Thymus (tissue), 11 donors: Measurements from ENCODE around the gene SAMD9. TPM values are rescaled to one million over a fixed set of nuclear protein-coding genes. Genes with fewer than 3 reads are reported as not detected.
"Not testable (repeated sequence)": the region's sequence is repeated elsewhere in the genome, so short reads cannot be mapped to it uniquely, and the experiment has no call there.

Source experiments
- DNase-seq, 9 donors: peaks; one replicate each; pipeline ENCODE4 v3.0.0-alpha.2; 2013; ENCODE audit warnings: low spot score in 9 of 9, low read depth in 6 of 9, missing footprints in 1 of 9
- H3K27ac ChIP-seq, 2 donors: one replicate each; pipeline ENCODE4 v1.5.1; 2013; ENCODE audit warnings: control low read depth in 1 of 2, low read depth in 1 of 2, low read length in 1 of 2, mild to moderate bottlenecking in 1 of 2, moderate library complexity in 1 of 2
- H3K27me3 ChIP-seq, 2 donors: one replicate each; pipeline ENCODE4 v1.5.1; 2013; ENCODE audit warnings: low read length in 1 of 2; ENCODE audit not compliant: control insufficient read depth in 2 of 2, insufficient read depth in 1 of 2
- H3K36me3 ChIP-seq, 2 donors: one replicate each; pipeline ENCODE4 v1.5.1; 2013; ENCODE audit warnings: low read length in 1 of 2, mild to moderate bottlenecking in 1 of 2, moderate library complexity in 1 of 2; ENCODE audit not compliant: control insufficient read depth in 2 of 2, insufficient read depth in 2 of 2
- H3K4me1 ChIP-seq, 2 donors: one replicate each; pipeline ENCODE4 v1.5.1; 2013; ENCODE audit warnings: low read length in 2 of 2; ENCODE audit not compliant: control insufficient read depth in 2 of 2, insufficient read depth in 2 of 2
- H3K4me3 ChIP-seq, 2 donors: one replicate each; pipeline ENCODE4 v1.5.1; 2013; ENCODE audit warnings: low read length in 2 of 2, control low read depth in 1 of 2, mild to moderate bottlenecking in 1 of 2
- H3K9me3 ChIP-seq, 2 donors: one replicate each; pipeline ENCODE4 v1.5.1; 2013; ENCODE audit warnings: low read length in 1 of 2, mild to moderate bottlenecking in 1 of 2; ENCODE audit not compliant: control insufficient read depth in 2 of 2, insufficient read depth in 1 of 2
- WGBS: extraction: QIAGEN DNeasy Blood & Tissue Kit; methylation state at CpG from one replicate; pipeline ENCODE4 v1.1.7; 2013; 5-methylcytosine and 5-hydroxymethylcytosine counted together
- polyA plus RNA-seq: library from polyadenylated mRNA; stranded (reverse); fragments of 200-250 nt; gene quantifications from one replicate; pipeline ENCODE4 v1.2.3, GENCODE V29; 2013
- total RNA-seq: library from RNA; stranded (reverse); fragments of 120-200 nt; gene quantifications from one replicate; pipeline ENCODE4 v1.2.4, GENCODE V29; 2013
- donor health status: healthy.

Gene SAMD9
- total and polyA plus RNA-seq, 2 donors = 13.9 to 49.9 TPM

- WGBS = 95% methylated on average over 2 of the region's 2 CpGs
- H3K9me3 ChIP-seq = no peaks in the 10 kb centered on the region
- H3K27me3 ChIP-seq = no peaks in the 10 kb centered on the region
- no peak for DNase-seq
- no peaks in the 10 kb centered on the region for H3K4me1 ChIP-seq
- no peaks in the 10 kb centered on the region for H3K36me3 ChIP-seq
- no peak overlapping the region for H3K27ac ChIP-seq
- H3K4me3 ChIP-seq = no peak overlapping the region
Observed at GRCh38 chr7:93097388-93097787, 20.4 kb downstream of the SAMD9 start.

- 52% methylated on average over 1 of the region's 1 CpG for WGBS
- peak in 2 of 9 donors; percentile 4 to 16 for DNase-seq
- H3K27me3 ChIP-seq = no peaks in the 10 kb centered on the region
- no peaks in the 10 kb centered on the region for H3K36me3 ChIP-seq
- H3K4me1 ChIP-seq = no peaks in the 10 kb centered on the region
- H3K4me3 ChIP-seq = no peak overlapping the region
- H3K27ac ChIP-seq = no peak overlapping the region
- H3K9me3 ChIP-seq = no peaks in the 10 kb centered on the region
Observed at GRCh38 chr7:93092757-93093370, 24.9 kb downstream of the SAMD9 start.

- not testable (repeated sequence) for DNase-seq, H3K27me3 ChIP-seq, H3K36me3 ChIP-seq, H3K4me1 ChIP-seq, H3K9me3 ChIP-seq, H3K27ac ChIP-seq, H3K4me3 ChIP-seq
- WGBS = 98% methylated on average over 9 of the region's 9 CpGs
Observed at GRCh38 chr7:93073357-93073756, 44.4 kb downstream of the SAMD9 start.

- Histone ChIP-seq H3K4me1 (no peaks in the 10 kb centered on the region), H3K27me3 (no peaks in the 10 kb centered on the region), H3K4me3 (no peak overlapping the region), H3K36me3 (no peaks in the 10 kb centered on the region), H3K9me3 (no peaks in the 10 kb centered on the region), H3K27ac (no peak overlapping the region)
- 96% methylated on average over 4 of the region's 4 CpGs for WGBS
- no peak for DNase-seq
Observed at GRCh38 chr7:93062599-93062998, 55.2 kb downstream of the SAMD9 start.

- Histone ChIP-seq H3K9me3 (no peaks in the 10 kb centered on the region), H3K27ac (no peak overlapping the region), H3K36me3 (no peaks in the 10 kb centered on the region), H3K4me1 (no peaks in the 10 kb centered on the region), H3K27me3 (no peaks in the 10 kb centered on the region), H3K4me3 (no peak overlapping the region)
- no peak for DNase-seq
- 89% methylated on average over 5 of the region's 5 CpGs for WGBS
Observed at GRCh38 chr7:93060865-93061264, 56.9 kb downstream of the SAMD9 start.

GRCh38 chr7:93060025-93060424 is 57.8 kb downstream of the SAMD9 start:
- DNase-seq = no peak
- H3K4me1 ChIP-seq = no peaks in the 10 kb centered on the region
- WGBS = 94% methylated on average over 6 of the region's 6 CpGs
- no peak overlapping the region for H3K27ac ChIP-seq
- H3K9me3 ChIP-seq = no peaks in the 10 kb centered on the region
- H3K4me3 ChIP-seq = no peak overlapping the region
- no peaks in the 10 kb centered on the region for H3K27me3 ChIP-seq
- H3K36me3 ChIP-seq = no peaks in the 10 kb centered on the region

GRCh38 chr7:93056621-93057020 is 61.2 kb downstream of the SAMD9 start:
- 100% methylated on average over 1 of the region's 1 CpG for WGBS

GRCh38 chr7:93055543-93056107 is 62.2 kb downstream of the SAMD9 start:
- DNase-seq = peak in 7 of 9 donors; percentile 11 to 62 (median 29)
- no peak overlapping the region for H3K27ac ChIP-seq
- WGBS = 9% methylated on average over 5 of the region's 5 CpGs
- H3K27me3 ChIP-seq = no peaks in the 10 kb centered on the region
- H3K9me3 ChIP-seq = no peaks in the 10 kb centered on the region
- H3K36me3 ChIP-seq = no peaks in the 10 kb centered on the region
- no peaks in the 10 kb centered on the region for H3K4me1 ChIP-seq
- H3K4me3 ChIP-seq = no peak overlapping the region

More at GRCh38 chr7:93056621-93057020, 61.2 kb downstream of the SAMD9 start:
- H3K36me3 ChIP-seq, H3K9me3 ChIP-seq, H3K27ac ChIP-seq, H3K27me3 ChIP-seq, H3K4me3 ChIP-seq, H3K4me1 ChIP-seq, DNase-seq: not testable (repeated sequence)

GRCh38 chr7:93054975-93055374 is 62.8 kb downstream of the SAMD9 start:
- H3K4me1 ChIP-seq = no peaks in the 10 kb centered on the region
- H3K36me3 ChIP-seq = no peaks in the 10 kb centered on the region
- no peak overlapping the region for H3K4me3 ChIP-seq
- no peaks in the 10 kb centered on the region for H3K9me3 ChIP-seq
- H3K27me3 ChIP-seq = no peaks in the 10 kb centered on the region
- DNase-seq = no peak
- H3K27ac ChIP-seq = no peak overlapping the region
- WGBS = 93% methylated on average over 3 of the region's 3 CpGs
